Kasumi-1 (cell line): Measurements from ENCODE around the gene DCC.
"Not testable (repeated sequence)": the region's sequence is repeated elsewhere in the genome, so short reads cannot be mapped to it uniquely, and the experiment has no call there.

ENCODE experiments used
- DNase-seq, 2 experiments: peaks; one replicate each; lab custom pipeline; 2025; lab: John Stamatoyannopoulos, UW

The DCC gene

DNA sequence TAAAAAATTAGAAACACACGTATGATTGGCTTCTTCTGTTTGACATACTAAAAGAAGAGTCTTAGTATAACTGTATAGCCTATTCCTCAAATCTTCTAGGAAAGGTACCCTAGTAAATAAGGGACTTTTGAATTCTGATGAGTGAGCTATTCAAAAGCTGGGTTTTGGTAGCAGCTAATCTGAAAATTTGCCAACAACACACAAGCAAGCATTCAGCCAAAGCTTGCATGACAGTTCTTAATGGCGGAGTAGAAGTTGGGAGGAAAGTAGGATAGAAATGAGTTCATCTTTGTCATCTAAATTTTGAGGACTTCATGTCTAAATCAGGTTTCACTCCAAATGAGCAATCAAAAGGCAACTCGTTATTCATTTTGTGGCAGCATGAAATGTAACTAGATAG, 1071.5 kb downstream of the DCC start:
- no peak for DNase-seq

DNA sequence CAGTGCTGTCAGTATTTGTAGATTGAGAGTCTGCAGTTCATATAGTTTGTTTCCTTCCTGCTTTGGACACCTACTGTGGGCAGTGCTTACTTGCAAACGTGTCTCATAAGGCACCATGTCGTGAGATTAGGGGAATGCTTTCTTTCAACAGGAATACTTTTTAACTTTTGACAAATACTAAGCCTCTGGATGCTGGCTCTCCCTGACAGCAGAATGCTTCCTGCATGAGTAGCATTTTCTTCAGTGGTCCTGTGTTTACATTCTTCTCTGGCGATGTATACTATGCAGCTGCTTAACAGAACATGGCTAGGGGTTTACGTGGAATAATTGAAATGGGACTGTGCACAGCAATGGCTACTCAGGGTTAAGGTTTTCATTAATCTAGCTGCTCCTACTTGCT, 1077.0 kb downstream of the DCC start:
- no peak for DNase-seq

- no peak for DNase-seq
Observed at GRCh38 chr18:53421869-53422268, 1081.9 kb downstream of the DCC start.

DNA sequence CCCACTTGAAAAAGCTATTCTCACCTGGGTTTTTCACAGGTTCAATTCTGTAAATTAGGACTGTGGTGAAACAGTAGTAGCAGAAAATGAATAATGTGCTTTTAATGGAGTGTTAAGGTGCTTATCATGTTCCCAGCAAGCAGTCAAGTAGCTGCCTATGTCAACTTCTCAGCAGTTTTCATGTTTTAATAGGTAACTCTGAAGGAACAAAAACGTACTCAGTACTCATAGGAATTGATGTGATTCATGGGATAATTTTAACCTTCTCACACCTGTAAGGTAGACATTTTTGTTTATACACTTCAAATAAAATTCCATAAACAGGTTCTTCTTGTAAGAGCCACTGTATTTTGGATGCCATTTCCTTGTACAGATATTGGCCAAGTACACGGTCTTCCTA, 1082.9 kb downstream of the DCC start:
- DNase-seq = no peak

DNA sequence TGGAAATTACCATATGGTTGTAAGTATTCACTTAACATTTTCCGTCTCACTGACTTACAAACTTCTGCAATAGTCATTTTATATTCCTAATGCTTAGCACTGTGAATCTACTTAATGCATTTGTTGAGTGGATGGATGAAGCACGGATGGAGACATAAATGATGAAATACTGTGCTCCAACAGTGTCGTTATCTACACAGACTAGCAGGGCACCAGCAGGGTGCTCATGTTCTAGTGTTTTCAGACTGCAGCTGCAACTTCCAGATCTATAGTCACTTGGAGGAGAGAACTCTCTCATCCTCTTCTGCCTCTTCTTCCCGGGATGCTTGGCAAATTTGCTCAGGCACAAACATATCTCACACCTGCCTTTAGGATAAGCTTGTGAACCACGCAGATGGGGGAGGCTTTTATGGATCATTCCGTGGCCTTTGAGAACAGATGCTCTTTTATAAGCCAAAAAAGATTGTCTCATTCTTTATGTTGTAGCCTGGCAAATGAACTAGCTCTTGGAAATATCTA, 1086.7 kb downstream of the DCC start:
- DNase-seq = no peak

GRCh38 chr18:53441761-53442414, 1101.9 kb downstream of the DCC start:
- no peak for DNase-seq

- no peak for DNase-seq
Observed at GRCh38 chr18:53442415-53442783, 1102.4 kb downstream of the DCC start.

GRCh38 chr18:53443336-53443735, 1103.3 kb downstream of the DCC start:
- no peak for DNase-seq

DNA sequence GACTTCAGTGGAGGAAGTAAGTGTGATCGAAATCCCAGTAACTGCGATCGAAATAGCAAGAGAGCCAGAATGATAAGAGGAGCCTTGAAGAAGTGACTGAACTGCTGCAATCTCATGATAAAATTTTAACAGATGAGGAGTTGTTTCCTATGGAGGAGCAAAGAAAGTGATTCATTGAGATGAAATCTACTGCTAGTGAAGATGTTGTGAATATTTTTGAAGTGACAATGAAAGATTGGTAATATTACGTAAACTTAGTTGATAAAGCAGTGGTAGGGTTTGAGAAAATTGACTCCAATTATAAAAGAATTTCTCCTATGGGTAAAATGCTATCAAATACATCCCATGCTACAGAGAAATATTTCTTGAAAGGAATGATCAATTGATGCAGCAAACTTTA, 1103.8 kb downstream of the DCC start:
- DNase-seq = no peak

GRCh38 chr18:53451902-53452301, 1111.9 kb downstream of the DCC start:
- DNase-seq = no peak

DNA sequence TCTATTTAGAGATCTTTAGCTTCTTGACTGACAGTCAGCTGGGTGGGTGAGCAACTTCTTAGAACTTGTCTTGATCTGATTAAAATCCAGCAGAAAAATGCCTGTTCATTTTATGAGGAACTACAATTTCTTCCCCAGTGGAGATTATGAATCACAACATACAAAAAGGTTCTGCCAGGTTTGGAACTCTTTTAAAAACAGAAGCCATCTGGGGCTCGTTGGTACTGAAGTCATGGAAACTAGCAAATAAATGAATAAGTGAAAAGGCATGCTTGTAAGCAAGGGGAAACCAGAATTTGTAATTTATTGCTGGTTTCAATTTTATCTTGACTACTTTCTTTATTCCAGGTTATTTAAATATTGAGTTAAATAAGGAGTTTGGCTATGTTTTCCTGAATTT, 1117.1 kb downstream of the DCC start:
- no peak for DNase-seq

DNA sequence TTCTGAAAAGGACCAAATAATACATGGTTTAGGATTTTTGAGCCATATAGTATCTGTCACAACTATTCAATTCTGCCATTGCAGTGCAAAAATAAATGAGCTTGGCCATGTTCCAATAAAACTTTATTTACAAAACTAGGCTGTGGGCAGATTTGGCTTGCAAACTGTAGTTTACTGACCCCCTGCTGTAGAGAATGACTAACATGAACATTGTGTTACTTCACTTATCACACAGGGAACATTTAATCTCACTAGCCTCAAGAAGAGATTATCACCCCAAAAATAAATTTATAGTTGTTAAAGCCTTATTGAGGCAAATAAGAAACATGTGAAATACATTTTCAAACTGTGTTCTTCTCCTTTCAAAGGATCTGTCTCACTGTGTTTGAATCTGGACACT, 1118.3 kb downstream of the DCC start:
- DNase-seq = no peak

DNA sequence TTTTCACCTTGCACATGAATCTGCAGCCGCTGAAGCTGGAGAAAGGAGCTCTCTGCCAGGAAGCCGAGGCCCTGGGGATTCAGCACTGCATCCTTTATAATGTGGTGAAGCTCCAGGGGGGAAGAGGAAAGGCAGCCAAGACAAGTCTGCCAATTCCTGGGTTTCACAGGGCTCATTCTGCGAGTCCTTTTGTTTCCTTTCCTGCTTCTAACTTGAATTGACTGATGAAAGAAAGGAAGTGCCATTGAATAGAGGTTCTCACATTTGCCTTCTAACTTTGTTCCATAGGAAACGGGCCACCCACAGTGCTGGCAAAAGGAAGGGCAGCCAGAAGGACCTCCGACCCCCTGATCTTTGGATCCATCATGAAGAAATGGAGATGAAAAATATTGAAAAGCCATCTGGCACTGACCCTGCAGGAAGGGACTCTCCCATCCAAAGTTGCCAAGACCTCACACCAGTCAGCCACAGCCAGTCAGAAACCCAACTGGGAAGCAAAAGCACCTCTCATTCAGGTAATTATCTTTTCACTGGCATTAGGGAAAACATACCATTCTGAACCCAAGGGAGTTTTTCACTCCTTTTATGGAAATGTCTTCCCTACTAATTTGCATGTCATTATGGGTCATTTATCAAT, 1119.1 kb downstream of the DCC start:
- no peak for DNase-seq

DNA sequence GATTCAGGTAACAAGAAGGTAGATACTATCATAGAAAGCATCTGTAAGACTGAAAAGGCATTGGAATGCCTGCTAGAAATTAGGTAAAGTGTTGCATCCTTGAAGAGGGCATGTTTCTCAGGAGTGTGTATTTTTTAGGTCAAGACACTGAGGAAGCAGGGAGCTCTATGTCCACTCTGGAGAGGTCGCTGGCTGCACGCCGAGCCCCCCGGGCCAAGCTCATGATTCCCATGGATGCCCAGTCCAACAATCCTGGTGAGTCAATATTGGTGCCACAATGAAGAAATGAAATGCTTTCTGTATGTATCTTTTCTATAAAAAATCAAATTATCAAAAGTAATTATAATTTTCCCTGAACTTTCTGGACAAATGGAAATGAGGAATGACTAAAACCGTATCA, 1127.8 kb downstream of the DCC start:
- no peak for DNase-seq

DNA sequence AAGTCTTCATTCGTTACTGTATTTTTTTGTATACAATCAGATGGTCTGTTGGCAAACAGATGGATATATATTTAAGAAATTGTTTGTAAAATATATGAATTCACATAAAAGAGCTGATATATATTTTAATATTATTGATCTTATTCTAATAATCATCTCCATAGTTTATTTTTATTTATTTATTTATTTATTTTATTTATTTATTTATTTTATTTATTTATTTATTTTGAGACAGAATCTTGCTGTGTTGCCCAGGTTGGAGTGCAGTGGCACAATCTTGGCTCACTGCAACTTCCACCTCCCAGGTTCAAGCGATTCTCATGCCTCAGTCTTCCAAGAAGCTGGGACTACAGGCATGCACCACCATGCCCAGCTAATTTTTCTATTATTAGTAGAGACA, 1128.2 kb downstream of the DCC start:
- DNase-seq = not testable (repeated sequence)

DNA sequence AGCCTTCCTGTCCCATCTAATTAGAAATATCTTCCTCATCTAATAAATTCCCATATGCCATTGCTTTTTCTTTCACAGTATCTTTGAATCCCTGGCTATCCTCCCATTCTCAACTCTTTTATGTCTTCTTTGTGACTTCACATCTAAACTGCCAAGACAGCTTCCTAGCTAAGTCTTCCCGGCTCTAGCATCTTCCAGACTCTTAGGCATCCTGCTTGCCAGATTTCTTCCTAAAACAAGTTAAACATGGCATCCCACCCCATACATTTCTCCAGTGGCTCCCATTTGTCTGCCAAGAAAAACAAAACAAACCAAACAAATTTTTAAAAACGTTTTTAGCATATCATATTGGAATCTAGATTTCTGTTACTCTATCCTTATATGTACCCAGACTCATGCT, 1132.5 kb downstream of the DCC start:
- no peak for DNase-seq

- no peak for DNase-seq
Observed at GRCh38 chr18:53478155-53478554, 1138.2 kb downstream of the DCC start.

DNA sequence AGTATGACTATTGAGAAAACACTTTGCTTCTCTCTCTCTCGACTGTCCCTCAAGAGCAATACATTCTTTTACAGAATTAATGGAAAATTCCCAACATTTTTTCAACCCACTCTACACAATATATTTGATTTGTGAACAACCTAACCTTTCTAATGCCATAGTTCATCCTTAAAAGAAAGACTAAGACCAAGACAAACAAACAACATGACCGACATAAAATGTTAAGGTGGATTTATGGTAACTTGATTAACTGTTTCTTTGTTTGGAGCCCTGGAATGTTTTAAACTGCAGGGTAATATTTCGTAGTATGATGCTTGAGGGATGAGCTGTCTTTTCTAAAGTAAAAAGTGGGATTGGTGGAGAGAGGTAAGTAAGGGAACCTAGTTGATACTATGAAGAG, 1146.3 kb downstream of the DCC start:
- no peak for DNase-seq

DNA sequence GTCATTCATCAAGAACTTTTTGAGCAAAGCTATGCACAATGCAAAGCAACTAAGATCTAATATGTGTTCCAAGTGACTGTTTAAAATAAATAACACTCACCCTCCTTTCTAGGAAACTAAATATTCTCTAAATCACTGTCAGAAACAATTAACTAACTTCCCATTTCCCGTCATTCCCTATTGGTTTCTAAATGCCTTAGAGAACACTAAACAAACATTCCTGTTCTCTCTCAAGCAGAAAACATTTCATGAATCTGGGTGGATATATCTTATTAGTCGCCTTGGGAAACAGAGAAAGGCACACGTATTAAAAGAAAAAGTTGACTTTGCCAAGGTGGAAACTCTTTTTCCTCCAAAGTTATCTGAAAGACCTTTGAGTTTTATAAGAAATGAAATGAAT, 1149.3 kb downstream of the DCC start:
- no peak for DNase-seq

- DNase-seq = no peak
Observed at GRCh38 chr18:53490019-53490418, 1150.0 kb downstream of the DCC start.

GRCh38 chr18:53496028-53496427, 1156.0 kb downstream of the DCC start:
- no peak for DNase-seq

DNA sequence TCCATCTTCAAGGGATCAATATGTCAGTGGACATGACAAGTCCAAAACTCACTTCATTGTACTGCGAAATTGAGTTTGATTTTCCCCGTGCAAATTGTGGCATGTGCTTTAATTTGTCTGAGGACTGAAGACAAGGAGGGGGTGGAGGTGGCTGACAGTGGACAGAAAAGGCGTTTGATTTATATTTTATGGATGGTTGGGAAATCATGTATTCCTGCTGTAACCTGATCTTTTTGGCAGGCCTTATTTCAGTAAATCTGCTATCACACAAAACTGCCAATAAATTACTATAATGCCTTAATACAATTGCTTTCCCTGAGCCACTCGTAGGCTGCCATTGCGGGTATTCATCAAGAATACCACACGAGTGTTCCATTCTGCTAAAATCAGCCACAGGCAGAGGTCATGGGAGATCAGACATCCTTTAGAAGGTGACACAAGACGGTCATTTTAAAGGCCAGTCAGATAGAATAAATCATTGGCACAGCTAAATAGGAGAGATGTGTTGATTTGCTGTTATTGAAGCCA, 1164.0 kb downstream of the DCC start:
- DNase-seq = no peak

DNA sequence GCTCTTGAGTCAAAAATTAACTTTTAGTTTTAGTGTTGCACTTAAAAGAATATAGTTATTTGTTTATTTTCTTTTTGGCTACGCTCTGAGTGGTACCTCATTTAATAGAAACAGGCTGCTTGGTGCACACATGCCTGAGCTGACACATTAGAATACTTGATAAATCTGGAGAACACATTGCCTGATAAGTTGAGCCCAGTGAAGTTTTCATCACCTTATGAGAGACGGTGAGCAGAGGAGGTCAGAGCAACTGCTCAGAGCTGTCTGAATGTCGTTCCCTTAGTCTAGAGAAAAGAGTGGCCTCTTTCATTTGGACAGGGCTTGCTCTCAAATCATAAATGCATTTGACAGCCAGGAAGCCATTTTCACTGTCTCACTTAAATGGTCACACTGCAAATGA, 1168.5 kb downstream of the DCC start:
- no peak for DNase-seq

DNA sequence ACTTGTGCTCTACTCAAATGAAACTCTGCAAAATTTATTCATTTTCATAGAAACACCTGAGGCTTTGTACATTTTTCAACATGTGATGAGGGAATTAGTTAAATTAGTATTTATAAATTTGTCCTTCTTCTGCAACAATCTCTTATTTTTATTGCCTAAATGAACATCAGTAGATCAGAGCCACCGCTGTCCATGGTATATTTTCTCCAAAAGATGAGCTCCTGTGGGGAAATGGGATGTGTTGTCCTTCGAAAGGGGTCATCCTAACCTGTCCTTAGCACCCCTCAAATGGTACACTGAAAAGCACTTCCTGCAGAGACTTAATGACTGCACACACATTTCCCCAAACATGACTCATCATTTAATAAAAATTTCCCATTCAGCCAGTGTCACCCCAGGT, 1169.9 kb downstream of the DCC start:
- no peak for DNase-seq
